Lower leg skin (tissue), 4 donors: ENCODE data around the gene RAB10. TPM values are rescaled to one million over a fixed set of nuclear protein-coding genes. Genes with fewer than 3 reads are reported as not detected.

ENCODE experiments used
- DNase-seq, 2 donors: peaks; one replicate each; pipeline ENCODE4 v3.0.0-alpha.2; 2019; ENCODE audit warnings: low spot score in 2 of 2
- H3K4me3 ChIP-seq: fragments of 200-600 bp; sonication (generic); 2 replicates; pipeline ENCODE4 v1.5.1; 2017; ENCODE audit warnings: mild to moderate bottlenecking, low read depth; ENCODE audit not compliant: poor library complexity, severe bottlenecking
- CTCF ChIP-seq, 3 donors: fragments of 450-650 bp; IDR thresholded peaks; one replicate each; pipeline ENCODE4 v1.5.1; 2016; ENCODE audit warnings: antibody characterized with exemption in 3 of 3, mild to moderate bottlenecking in 3 of 3, moderate library complexity in 2 of 3
- POLR2A ChIP-seq, 2 donors: fragments of 450-650 bp; IDR thresholded peaks; one replicate each; pipeline ENCODE4 v1.6.1; 2016 to 2017; ENCODE audit warnings: antibody characterized with exemption in 2 of 2, mild to moderate bottlenecking in 1 of 2, moderate library complexity in 1 of 2
- WGBS, 2 donors: methylation state at CpG; one replicate each; pipeline ENCODE4 v1.1.5; 2018; 5-methylcytosine and 5-hydroxymethylcytosine counted together
- intact Hi-C: fragments of 100-400 bp; cut with DNase I; formaldehyde crosslinking; loops from one replicate; pipeline ENCODE4 v1.15.0; 2023; ENCODE audit warnings: low total_unique reads
- total RNA-seq, 4 donors: library from RNA; depleted of rRNA; stranded (reverse); fragments of >200 nt; gene quantifications; one replicate each; pipeline ENCODE4 v1.1.0, GENCODE V29; 2016

The RAB10 gene
- total RNA-seq, 4 donors from 2014 or later, result 125 to 228 (median 184) TPM

DNA sequence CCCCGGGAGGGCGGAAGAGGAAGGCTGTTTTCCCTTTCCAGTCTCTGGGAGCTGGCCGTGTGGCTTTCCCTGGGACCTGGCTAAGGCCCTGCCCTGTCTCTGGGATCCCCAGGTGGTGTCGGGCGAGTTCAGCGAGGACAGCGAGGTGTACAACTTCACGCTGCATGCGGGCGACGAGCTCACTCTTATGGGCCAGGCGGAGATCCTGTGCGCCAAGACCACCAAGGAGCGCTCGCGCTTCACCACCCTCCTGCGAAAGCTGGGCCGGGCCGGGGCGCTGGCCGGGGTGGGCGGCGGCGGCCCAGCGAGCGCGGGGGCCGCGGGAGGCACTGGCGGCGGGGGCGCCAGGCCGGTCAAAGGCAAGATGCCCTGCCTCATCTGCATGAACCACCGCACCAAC is 150.2 kb downstream of the RAB10 start:
- intact Hi-C loops, result no loop called here
- WGBS, 2 donors, result 83 to 95% methylated on average over 32 to 34 of the region's 34 CpGs
- TF ChIP-seq CTCF (IDR thresholded peaks at IDR 0.05) (no peak), POLR2A (IDR thresholded peaks at IDR 0.05) (no peak)
- peak in 1 of 2 donors; percentile 84 for DNase-seq
- H3K4me3 ChIP-seq, result no peak overlapping the region

- 59 to 65% methylated on average over 80 to 86 of the region's 114 CpGs for WGBS, 2 donors
- DNase-seq, result peak in 1 of 2 donors; percentile 94
- peak overlapping the region; percentile 5 for H3K4me3 ChIP-seq
- no peak for TF ChIP-seq CTCF (IDR thresholded peaks at IDR 0.05)
- no peak for TF ChIP-seq POLR2A (IDR thresholded peaks at IDR 0.05)
- intact Hi-C loops, result no loop called here
Observed at GRCh38 chr2:26184555-26185303, 150.8 kb downstream of the RAB10 start.

GRCh38 chr2:26185304-26185928 is 151.5 kb downstream of the RAB10 start:
- WGBS, 2 donors, result 60 to 71% methylated on average over 20 of the region's 20 CpGs
- no peak for DNase-seq
- intact Hi-C loops, result no loop called here
- TF ChIP-seq POLR2A (IDR thresholded peaks at IDR 0.05) (no peak), CTCF (IDR thresholded peaks at IDR 0.05) (no peak)
- peak overlapping the region; percentile 5 for H3K4me3 ChIP-seq

DNA sequence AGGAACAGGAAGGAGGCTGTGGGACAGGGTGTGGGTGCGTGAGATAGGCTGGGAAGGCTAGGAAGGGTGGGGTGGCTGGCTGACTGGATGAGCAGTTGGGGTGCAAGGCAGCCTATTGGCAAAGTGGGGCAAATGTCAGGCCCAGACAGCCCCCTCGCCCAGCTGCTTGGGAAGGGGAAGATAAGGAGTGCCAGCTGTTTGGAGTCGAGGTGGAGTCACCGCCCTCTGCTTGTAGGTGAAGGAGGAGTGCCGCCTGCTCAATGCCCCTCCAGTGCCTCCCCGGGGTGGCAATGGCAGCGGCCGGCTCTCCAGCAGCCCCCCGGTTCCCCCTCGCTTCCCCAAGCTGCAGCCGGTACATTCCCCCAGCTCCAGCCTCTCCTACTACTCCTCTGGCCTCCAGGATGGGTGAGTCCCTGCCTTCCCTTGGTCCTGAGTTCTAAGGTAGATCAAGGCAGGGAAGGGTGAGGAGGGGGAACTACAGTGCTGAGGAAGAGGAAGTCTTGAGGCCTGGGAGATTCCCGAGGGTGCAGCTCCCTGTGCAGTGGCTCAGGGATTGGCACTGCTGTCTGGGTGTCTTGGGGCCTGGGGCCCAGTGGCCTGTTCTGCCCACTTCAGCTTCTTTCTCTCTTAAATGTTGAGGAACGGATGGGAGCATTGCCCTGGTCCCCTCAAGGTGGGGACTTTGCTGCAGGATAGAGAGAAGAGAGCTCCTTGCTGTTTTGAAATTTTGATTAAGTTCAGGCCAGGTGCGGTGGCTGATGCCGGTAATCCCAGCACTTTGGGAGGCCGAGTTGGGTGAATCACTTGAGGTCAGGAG is 152.3 kb downstream of the RAB10 start:
- H3K4me3 ChIP-seq, result no peak overlapping the region
- WGBS, 2 donors, result 80 to 89% methylated on average over 16 of the region's 16 CpGs
- TF ChIP-seq CTCF (IDR thresholded peaks at IDR 0.05) (no peak), POLR2A (IDR thresholded peaks at IDR 0.05) (no peak)
- intact Hi-C loops, result no loop called here
- peak in 1 of 2 donors; percentile 84 for DNase-seq

Other genes with a start within 250 kb of the RAB10 start
- 10 to 100 TPM; 15.1 to 21.4 (median 20.0) TPM for gene ASXL2, start 155.6 kb upstream of the RAB10 start, total RNA-seq
- 1 to 10 TPM; 3.6 to 6.7 (median 4.2) TPM for gene KIF3C, start 51.6 kb upstream of the RAB10 start, total RNA-seq
- under 1 TPM; 0.04 to 0.95 (median 0.45) TPM for gene GAREM2, start 139.0 kb downstream of the RAB10 start, total RNA-seq
- gene HADHA, start 210.5 kb downstream of the RAB10 start, total RNA-seq, result 100 to 1,000 TPM; 125 to 170 (median 131) TPM
- gene HADHB, start 210.9 kb downstream of the RAB10 start, total RNA-seq, result 100 to 1,000 TPM; 101 to 139 (median 111) TPM